ENCODE data around the gene PLAC8L1. TPM values are rescaled to one million over a fixed set of nuclear protein-coding genes. Genes with fewer than 3 reads are reported as not detected.

PLAC8L1 gene, protein sequence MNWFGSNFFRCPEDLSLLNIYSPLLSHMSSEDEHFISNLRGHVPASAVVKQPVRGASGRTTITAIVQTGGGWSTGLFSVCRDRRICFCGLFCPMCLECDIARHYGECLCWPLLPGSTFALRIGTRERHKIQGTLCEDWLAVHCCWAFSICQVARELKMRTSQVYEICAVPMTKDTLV
- total RNA-seq, result not detected

GRCh38 chr5:146105477-146105876, at the start of gene PLAC8L1:
TSS of gene PLAC8L1 (minus strand) at chr5:146105577. CDS start at chr5:146104311, 1,266 bp downstream.
- TF ChIP-seq CTCF (IDR thresholded peaks at IDR 0.05), result no peak
- DNase-seq, result no peak
- H3K9me3 ChIP-seq, result no peaks in the 10 kb centered on the region
- H3K27ac ChIP-seq, result no peak within 1 kb of the TSS
- H3K27me3 ChIP-seq, result no peaks in the 10 kb centered on the region
- no peaks in the 10 kb centered on the region for H3K4me1 ChIP-seq
- H3K4me3 ChIP-seq, result no peak within 1 kb of the TSS
- no peak within 1 kb of the TSS for H3K9ac ChIP-seq (ENCODE audit: low read depth in 2 of 2, low read length in 2 of 2)
- intact Hi-C loops (cut with DNase I), result no loop called here
- H3K36me3 ChIP-seq, result no peaks in the 10 kb centered on the region

GRCh38 chr5:146151970-146152369, 46.6 kb upstream of the PLAC8L1 start:
- Histone ChIP-seq H3K9me3 (no peaks in the 10 kb centered on the region), H3K4me1 (no peaks in the 10 kb centered on the region), H3K27ac (no peak overlapping the region), H3K27me3 (no peaks in the 10 kb centered on the region), H3K9ac (ENCODE audit: low read depth in 2 of 2, low read length in 2 of 2) (no peak overlapping the region), H3K36me3 (no peaks in the 10 kb centered on the region), H3K4me3 (no peak overlapping the region)
- intact Hi-C loops (cut with DNase I), result no loop called here
- no peak for TF ChIP-seq CTCF (IDR thresholded peaks at IDR 0.05)
- DNase-seq, result no peak

DNA sequence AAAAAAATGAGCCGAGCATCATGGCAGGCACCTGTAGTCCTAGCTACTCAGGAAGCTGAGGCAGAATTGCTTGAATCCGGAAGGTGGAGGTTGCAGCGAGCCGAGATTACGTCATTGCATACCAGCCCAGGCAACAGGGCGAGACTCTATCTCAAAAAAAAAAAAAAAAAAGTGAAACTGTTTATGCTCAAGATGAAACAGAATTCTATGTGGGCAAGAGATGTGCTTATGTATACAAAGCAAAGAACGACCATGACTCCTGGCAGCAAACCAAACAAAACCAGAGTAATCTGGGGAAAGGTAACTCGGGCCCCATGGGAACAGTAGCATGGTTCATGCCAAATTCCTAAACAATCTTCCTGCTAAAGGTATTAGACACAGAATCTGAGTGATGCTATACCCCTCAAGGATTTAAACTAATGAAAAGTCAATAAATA, 32.6 kb upstream of the PLAC8L1 start:
- DNase-seq, result peak; percentile 24
- peaks cover 1% of the 10 kb centered on the region for H3K36me3 ChIP-seq

DNA sequence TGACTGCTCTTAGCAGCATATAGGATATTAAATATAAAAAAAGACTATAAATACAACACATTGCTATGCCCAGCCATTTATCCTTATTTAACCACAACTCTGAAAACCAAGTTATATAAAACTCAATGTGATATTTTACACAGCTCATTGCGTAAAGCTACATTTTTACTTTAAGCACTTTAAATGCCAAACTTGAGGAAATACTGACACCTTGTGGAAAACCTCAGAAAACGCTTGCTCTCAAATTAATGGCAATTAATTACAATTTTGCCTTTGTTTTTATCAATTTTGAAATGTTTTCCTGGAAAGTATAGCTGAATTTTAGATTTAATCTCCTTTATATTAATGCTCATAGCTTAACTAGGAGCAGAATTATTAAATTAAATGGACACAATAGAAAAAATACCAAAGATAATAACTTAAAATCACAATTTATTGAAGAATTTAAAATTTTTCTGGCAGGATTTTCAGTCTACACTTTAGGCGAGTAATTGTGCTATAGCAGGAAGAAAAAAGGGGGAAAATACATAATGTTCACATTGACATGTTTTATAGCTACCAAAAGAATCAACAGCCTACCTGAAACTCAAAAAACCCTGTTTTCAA, 25.2 kb upstream of the PLAC8L1 start:
- H3K27me3 ChIP-seq, result no peaks in the 10 kb centered on the region
- H3K9ac ChIP-seq (ENCODE audit: low read depth in 2 of 2, low read length in 2 of 2), result no peak overlapping the region
- no peak overlapping the region for H3K4me3 ChIP-seq
- peaks cover 18% of the 10 kb centered on the region for H3K36me3 ChIP-seq
- H3K27ac ChIP-seq, result no peak overlapping the region
- DNase-seq, result no peak
- H3K9me3 ChIP-seq, result no peaks in the 10 kb centered on the region
- no peaks in the 10 kb centered on the region for H3K4me1 ChIP-seq
- intact Hi-C loops (cut with DNase I), result no loop called here
- no peak for TF ChIP-seq CTCF (IDR thresholded peaks at IDR 0.05)

More for the DNA sequence above, 32.6 kb upstream of the PLAC8L1 start:
- TF ChIP-seq CTCF (IDR thresholded peaks at IDR 0.05), result no peak
- Histone ChIP-seq H3K4me1 (no peaks in the 10 kb centered on the region), H3K4me3 (no peak overlapping the region), H3K9ac (ENCODE audit: low read depth in 2 of 2, low read length in 2 of 2) (no peak overlapping the region), H3K27ac (no peak overlapping the region), H3K27me3 (no peaks in the 10 kb centered on the region), H3K9me3 (no peaks in the 10 kb centered on the region)
- intact Hi-C loops (cut with DNase I), result no loop called here

DNA sequence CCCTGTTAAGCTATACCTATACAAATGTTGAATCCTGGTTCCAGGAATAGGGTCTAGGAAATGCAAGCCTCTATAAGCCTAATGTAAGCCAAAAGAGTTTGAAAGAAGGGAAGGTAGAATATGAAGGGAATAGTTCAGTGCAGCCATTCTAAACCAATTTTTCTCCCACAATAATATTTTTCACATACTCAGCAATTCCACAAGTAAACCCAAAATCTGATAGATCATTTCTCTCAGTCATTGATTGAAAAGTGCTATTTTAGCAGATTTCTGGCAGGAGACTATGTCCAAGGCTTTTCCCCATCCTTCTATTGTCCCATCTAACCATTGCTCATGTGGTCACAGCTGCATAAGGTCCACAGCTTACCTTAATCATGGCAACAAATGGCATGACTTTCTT, 20.7 kb upstream of the PLAC8L1 start:
- no peak for DNase-seq
- Histone ChIP-seq H3K9me3 (no peaks in the 10 kb centered on the region), H3K4me1 (no peaks in the 10 kb centered on the region), H3K27ac (no peak overlapping the region), H3K36me3 (peaks cover 7% of the 10 kb centered on the region), H3K9ac (ENCODE audit: low read depth in 2 of 2, low read length in 2 of 2) (no peak overlapping the region), H3K27me3 (no peaks in the 10 kb centered on the region), H3K4me3 (no peak overlapping the region)
- intact Hi-C loops (cut with DNase I), result no loop called here
- TF ChIP-seq CTCF (IDR thresholded peaks at IDR 0.05), result no peak

Measured in colonic mucosa (tissue), 4 donors.